K562 (cell line): ENCODE results near the gene ZFP92.

ENCODE experiments used
- BHLHE40 ChIP-seq: IDR thresholded peaks from 2 replicates; pipeline ENCODE4 v1.6.1; 2011; ENCODE audit warnings: low read length, improper control_type of control experiment
- CREB3L1 ChIP-seq: fragments of 450-650 bp; IDR thresholded peaks from 2 replicates; pipeline ENCODE4 v1.6.1; 2014; ENCODE audit warnings: low read depth, mild to moderate bottlenecking, moderate library complexity, borderline replicate concordance
- CTCF ChIP-seq, 3 experiments: IDR thresholded peaks in 2 of 3; conservative IDR thresholded peaks in 1 of 3; 2 replicates each; pipeline ENCODE4 v1.5.1; 2011 to 2012; ENCODE audit warnings: low read length in 3 of 3, mild to moderate bottlenecking in 3 of 3, control low read depth in 2 of 3, improper control_type of control experiment in 1 of 3, inconsistent platforms in 1 of 3, low read depth in 1 of 3, mixed read lengths in 1 of 3, moderate library complexity in 1 of 3; ENCODE audit not compliant: insufficient read depth in 2 of 3
- FOS ChIP-seq: IDR thresholded peaks from 3 replicates; pipeline ENCODE4 v1.6.1; 2011; ENCODE audit not compliant: insufficient read length; ENCODE audit errors: extremely low read depth
- HDAC1 ChIP-seq, 2 experiments: fragments of 450-650 bp; IDR thresholded peaks; 2 replicates each; pipeline ENCODE4 v1.6.1; 2016 to 2017; ENCODE audit warnings: inconsistent platforms in 1 of 2, mild to moderate bottlenecking in 1 of 2, moderate library complexity in 1 of 2
- KLF6 ChIP-seq: fragments of 250-450 bp; sonication (Bioruptor Pico); IDR thresholded peaks from 2 replicates; pipeline ENCODE4 v1.4.0; 2020; ENCODE audit warnings: mild to moderate bottlenecking, moderate library complexity, borderline replicate concordance
- NFIC ChIP-seq: fragments of 450-650 bp; IDR thresholded peaks from 2 replicates; pipeline ENCODE4 v1.6.1; 2017; ENCODE audit warnings: mild to moderate bottlenecking, inconsistent platforms
- NFXL1 ChIP-seq: fragments of 450-650 bp; formaldehyde crosslinking; IDR thresholded peaks from 2 replicates; pipeline ENCODE4 v1.4.0; 2021; ENCODE audit warnings: mild to moderate bottlenecking
- POLR2AphosphoS5 ChIP-seq: IDR thresholded peaks from 2 replicates; pipeline ENCODE4 v1.6.1; 2011; ENCODE audit warnings: mild to moderate bottlenecking, low read depth, low read length, moderate library complexity; ENCODE audit not compliant: control insufficient read depth, insufficient read depth
- SAFB ChIP-seq: fragments of 200-400 bp; formaldehyde crosslinking; IDR thresholded peaks from 2 replicates; pipeline ENCODE4 v1.6.1; 2017; ENCODE audit warnings: low read depth, low read length, borderline replicate concordance
- SIN3A ChIP-seq, 2 experiments: fragments of 150-350 bp in 1 of 2; IDR thresholded peaks; 2 replicates each; pipeline ENCODE4 v1.6.1; 2011 to 2016; ENCODE audit warnings: borderline replicate concordance in 2 of 2, low read depth in 2 of 2, low read length in 2 of 2, mild to moderate bottlenecking in 2 of 2, moderate library complexity in 2 of 2; ENCODE audit not compliant: control insufficient read depth in 1 of 2
- SP1 ChIP-seq: sonication (generic); formaldehyde crosslinking; IDR thresholded peaks from 2 replicates; pipeline ENCODE4 v1.8.1; 2022; ENCODE audit warnings: mild to moderate bottlenecking, missing genetic modification reagents
- TCF7L2 ChIP-seq: fragments of 150-350 bp; IDR thresholded peaks from 2 replicates; pipeline ENCODE4 v1.6.1; 2016; ENCODE audit warnings: low read depth, mild to moderate bottlenecking, low read length, moderate library complexity

- TF ChIP-seq CTCF (IDR thresholded peaks at IDR 0.05 in 2 of 3, conservative IDR thresholded peaks at IDR 0.05 in 1 of 3; ENCODE audit: insufficient read depth in 2 of 3, low read depth in 1 of 3, low read length in 3 of 3) (no peak), FOS (no peak), BHLHE40 (no peak), CREB3L1 (no peak), SIN3A (IDR thresholded peaks at IDR 0.05; ENCODE audit: borderline replicate concordance in 2 of 2, control insufficient read depth in 1 of 2, low read depth in 2 of 2, low read length in 2 of 2) (no peak), SP1 (CRISPR knock-in tag) (no peak), KLF6 (CRISPR knock-in tag) (no peak), TCF7L2 (no peak), NFXL1 (CRISPR knock-in tag) (no peak), HDAC1 (IDR thresholded peaks at IDR 0.05) (no peak), NFIC (no peak), POLR2AphosphoS5 (no peak), SAFB (no peak)
Measured at GRCh38 chrX:153433161-153433680, 21.9 kb downstream of the ZFP92 start.
